22Rv1 (cell line): ENCODE data around the gene P2RY2.

Experiments
- H3K27ac ChIP-seq: fragments of 450-650 bp; 2 replicates; pipeline ENCODE4 v1.5.1; 2017
- ZFX ChIP-seq: fragments of 450-650 bp; IDR thresholded peaks from 2 replicates; pipeline ENCODE4 v1.6.1; 2017; ENCODE audit warnings: antibody characterized with exemption, borderline replicate concordance
- TF ChIP-seq, protein P1 (sequence below): fragments of 450-650 bp; IDR thresholded peaks from 2 replicates; pipeline ENCODE4 v1.5.1; 2017; ENCODE audit warnings: mild to moderate bottlenecking

The P2RY2 gene

DNA sequence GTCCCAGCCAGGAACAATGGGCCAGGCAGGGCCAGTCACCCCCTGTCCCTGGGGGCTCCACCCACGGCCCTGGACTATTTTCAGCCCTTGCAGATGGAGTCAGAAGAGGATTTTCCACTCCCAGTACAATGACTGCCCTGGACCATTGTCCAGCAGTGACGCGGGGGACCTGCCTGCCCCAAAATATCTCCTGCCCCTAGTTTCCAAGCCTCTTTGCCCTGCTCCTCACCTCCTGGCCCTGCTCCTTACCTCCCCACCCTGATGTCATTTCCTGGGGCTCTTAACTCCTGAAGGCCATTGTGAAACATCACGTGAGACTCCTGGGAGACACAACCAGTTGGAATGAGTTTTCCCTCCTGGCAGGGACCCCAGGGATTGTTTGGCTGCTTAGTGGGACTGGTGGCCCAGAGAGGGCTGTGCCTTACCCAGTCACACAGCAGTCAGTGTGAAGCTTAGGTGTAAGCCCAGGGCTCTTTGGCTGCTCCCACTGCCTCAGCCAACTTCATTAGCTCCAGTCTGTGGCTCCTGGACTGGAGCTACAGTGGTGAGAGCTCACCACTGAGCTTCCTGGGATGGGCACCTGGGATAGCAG, 22.2 kb downstream of the P2RY2 start:
- TF ChIP-seq, protein P1, sequence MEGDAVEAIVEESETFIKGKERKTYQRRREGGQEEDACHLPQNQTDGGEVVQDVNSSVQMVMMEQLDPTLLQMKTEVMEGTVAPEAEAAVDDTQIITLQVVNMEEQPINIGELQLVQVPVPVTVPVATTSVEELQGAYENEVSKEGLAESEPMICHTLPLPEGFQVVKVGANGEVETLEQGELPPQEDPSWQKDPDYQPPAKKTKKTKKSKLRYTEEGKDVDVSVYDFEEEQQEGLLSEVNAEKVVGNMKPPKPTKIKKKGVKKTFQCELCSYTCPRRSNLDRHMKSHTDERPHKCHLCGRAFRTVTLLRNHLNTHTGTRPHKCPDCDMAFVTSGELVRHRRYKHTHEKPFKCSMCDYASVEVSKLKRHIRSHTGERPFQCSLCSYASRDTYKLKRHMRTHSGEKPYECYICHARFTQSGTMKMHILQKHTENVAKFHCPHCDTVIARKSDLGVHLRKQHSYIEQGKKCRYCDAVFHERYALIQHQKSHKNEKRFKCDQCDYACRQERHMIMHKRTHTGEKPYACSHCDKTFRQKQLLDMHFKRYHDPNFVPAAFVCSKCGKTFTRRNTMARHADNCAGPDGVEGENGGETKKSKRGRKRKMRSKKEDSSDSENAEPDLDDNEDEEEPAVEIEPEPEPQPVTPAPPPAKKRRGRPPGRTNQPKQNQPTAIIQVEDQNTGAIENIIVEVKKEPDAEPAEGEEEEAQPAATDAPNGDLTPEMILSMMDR, result no peak
- no peak for TF ChIP-seq ZFX
- no peak overlapping the region for H3K27ac ChIP-seq

DNA sequence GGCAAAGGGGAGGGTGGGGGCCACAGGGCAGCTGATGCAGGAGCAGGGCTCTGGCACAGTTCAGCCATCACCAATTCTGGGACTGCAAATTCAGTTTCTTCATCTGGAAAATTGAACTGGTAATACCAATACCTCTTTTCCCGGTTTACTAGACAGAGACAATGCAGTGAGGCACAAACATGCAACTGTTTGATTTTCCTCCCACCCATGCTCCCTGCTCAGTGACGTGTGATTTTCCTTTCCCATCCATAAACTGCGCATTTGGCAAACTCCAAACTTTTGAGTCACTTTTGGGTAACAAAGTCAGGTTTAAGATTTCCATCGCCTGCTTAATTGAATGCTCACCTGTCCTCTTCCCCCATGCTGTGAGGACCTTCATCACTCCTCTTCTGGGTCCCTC, 23.2 kb downstream of the P2RY2 start:
- TF ChIP-seq ZFX, result no peak
- no peak overlapping the region for H3K27ac ChIP-seq

DNA sequence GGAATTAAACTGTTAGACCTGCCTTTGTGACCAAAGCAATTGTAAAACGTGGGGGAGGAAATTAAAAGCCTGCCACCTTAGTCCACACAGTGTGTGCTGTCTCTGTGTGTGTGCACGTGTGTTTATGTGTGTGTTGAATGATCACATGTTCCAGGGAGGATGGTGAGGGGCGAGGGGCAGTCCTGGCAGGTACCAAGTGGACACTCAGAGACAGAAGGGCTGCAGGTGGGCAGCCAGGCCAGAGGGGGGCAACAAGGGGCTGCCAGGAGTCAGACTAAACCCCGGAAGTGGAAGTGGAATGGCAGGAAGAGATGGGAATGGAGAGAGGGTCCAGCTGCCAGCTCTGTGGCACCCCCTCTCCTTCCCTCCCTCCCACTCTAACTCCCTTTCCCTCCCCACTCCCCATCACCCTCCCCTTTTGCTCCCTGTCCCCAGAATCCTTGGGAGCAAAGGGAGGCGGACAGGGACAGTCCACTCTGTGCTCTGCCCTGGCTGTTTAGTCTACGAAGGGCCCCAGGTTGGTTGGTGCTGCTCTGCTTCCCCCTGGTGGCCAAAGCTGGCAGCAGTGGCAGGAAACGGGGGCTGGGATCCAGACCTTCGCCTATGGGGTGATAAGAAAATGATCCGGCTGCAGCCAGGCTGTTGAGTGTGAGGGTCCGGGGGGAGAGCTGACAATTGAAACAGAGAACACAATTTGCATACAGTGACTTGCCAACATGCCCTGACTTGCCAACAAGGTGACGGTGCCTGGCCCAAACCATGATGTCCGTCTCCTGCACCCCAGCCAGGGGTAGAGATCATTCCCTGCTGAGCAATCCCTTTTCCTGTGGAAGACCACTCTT, 24.4 kb downstream of the P2RY2 start:
- TF ChIP-seq, protein P1, result peak; percentile 95
- TF ChIP-seq ZFX, result no peak
- no peak overlapping the region for H3K27ac ChIP-seq

DNA sequence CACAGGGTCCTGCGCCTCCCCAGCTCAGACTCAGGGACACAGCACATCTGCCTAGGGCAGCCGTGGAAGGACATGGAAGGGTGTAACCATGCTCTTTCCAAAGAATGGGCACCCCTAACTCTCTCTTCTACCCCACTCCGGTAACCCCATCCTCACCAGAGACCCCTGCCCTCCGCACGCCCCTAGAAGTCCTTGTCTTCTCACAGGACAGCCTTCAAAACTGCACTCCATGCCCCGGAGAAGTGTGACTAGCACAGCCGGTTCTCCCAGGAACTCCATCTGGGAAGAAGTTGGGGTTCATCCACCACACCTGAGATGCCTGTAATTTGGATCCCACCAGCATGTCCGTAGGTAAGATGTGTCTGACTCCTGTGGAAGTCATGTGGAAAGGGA, 25.0 kb downstream of the P2RY2 start:
- no peak overlapping the region for H3K27ac ChIP-seq
- TF ChIP-seq ZFX, result no peak
- TF ChIP-seq, protein P1, result no peak

DNA sequence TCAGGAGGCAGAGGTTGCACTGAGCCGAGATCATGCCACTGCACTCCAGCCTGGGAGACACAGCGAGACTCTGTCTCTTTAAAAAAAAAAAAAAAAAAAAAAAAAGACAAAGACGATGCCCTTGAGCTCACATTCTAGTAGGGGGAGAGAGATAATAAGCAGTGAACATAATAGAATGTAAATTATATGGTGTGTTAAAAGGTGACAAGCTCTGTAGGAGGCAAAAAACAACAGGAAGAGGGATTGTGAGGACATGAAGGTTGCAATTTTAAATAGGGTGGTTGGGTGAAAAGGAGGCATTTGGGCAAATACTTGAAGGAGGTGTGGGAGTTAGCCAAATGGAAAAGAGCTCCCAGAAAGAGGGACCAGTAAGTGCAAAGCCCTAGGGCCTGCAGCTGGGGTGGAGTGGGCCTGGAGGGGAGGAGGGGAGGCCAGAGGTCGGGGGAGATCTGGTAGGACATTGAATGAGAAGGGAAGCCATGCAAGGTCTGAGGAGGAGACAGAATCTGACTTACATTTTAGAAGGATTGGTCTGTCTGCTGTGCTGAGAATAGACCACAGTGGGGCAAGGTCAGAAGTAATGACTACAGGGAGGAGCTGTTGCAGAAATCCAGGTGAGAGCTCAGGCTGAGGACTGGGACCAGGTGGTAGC, 26.6 kb downstream of the P2RY2 start:
- H3K27ac ChIP-seq, result no peak overlapping the region
- TF ChIP-seq, protein P1, result no peak
- no peak for TF ChIP-seq ZFX

DNA sequence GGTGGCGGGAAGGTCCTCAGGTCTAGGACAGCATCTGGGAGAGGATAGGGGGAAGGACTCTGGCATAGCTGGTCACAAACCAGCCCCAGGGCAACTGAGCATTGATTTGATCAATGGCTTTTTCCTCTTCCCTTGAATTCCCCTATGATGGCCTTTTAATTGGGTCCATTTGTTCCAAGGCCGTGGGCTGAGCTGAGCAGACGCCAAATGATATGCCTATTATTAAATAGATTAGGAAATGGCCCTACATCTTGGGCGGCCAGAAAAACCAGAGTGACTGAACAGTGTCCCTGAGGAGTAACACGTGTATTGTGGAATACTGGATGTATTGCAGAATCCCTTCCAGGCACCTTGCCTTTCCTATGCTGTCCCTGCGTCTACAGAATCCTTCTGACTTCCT, 27.4 kb downstream of the P2RY2 start:
- H3K27ac ChIP-seq, result no peak overlapping the region
- no peak for TF ChIP-seq ZFX
- TF ChIP-seq, protein P1, result no peak

DNA sequence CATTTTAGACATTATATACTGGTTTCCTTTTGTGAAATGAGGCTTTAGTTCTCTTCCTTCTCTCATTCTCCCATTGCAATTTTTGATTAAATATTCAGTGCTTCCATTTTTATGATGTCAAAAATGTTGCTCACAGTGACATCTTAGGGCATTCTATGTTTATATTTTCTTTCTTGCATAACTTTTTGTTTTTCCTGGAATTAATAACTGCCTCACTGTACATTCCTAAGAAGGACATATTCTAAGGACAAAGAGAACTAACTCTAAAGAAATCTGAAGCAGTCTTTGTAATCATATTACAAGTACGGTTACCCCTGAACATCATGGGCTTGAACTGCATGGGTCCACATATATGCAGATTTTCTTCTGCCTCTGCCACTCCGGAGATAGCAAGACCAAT, 28.2 kb downstream of the P2RY2 start:
- TF ChIP-seq ZFX, result no peak
- TF ChIP-seq, protein P1, result no peak
- H3K27ac ChIP-seq, result no peak overlapping the region
